ENCODE data around the gene PHKG1.
A peak's percentile ranks its signal among the peaks of the same experiment; 100 is the strongest.
"Not testable (repeated sequence)": the region's sequence is repeated elsewhere in the genome, so short reads cannot be mapped to it uniquely, and the experiment has no call there.

PHKG1 gene

GRCh38 chr7:56033671-56034432 lies 58.9 kb downstream of the PHKG1 start:
- peak; percentile 63 for DNase-seq

DNA sequence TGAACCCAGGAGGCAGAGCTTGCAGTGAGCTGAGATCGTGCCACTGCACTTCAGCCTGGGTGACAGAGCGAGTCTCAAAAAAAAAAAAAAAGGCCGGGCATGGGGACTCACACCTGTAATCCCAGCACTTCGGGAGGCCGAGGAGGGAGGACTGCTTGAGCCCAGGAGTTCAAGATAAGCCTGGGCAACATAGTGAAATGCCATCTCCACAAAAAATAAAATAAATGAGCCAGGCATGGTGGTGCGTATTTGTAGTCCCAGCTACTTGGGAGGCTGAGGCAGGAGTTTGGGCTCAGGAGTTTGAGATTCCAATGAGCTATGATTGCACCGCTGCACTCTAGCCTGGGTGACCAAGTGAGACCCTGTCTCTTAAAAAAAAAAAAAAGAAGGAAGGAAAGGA lies 60.2 kb downstream of the PHKG1 start:
- not testable (repeated sequence) for DNase-seq

DNA sequence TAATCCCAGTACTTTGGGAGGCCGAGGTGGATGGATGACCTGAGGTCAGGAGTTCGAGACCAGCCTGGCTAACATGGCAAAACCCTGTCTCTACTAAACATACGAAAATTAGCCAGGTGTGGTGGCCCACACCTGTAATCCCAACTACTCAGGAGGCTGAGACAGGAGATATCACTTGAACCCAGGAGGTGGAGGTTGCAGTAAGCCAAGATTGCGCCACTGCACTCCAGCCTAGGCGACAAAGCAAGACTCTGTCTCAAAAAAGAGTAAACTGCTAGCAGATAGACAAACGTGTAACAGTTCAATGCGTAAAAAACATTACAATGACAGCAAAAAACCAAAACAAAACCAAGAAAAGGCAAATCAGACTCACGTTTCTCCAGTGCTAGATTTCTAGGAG lies 61.2 kb downstream of the PHKG1 start:
- DNase-seq = not testable (repeated sequence)

GRCh38 chr7:56030340-56030739 lies 62.4 kb downstream of the PHKG1 start:
- DNase-seq = no peak
